HEK293 (cell line): Measurements from ENCODE around the gene COL9A3.

Source experiments
- CTCF ChIP-seq: fragments of 450-650 bp; formaldehyde crosslinking; IDR thresholded peaks from 2 replicates; pipeline ENCODE4 v1.5.1; 2016; ENCODE audit warnings: missing biosample characterization, missing genetic modification characterization
- PATZ1 ChIP-seq: fragments of 450-650 bp; formaldehyde crosslinking; IDR thresholded peaks from 2 replicates; pipeline ENCODE4 v1.5.1; 2016; ENCODE audit warnings: missing biosample characterization, missing genetic modification characterization
- PRDM2 ChIP-seq: fragments of 450-650 bp; formaldehyde crosslinking; IDR thresholded peaks from 2 replicates; pipeline ENCODE4 v1.5.1; 2016; ENCODE audit warnings: missing biosample characterization, missing genetic modification characterization, borderline replicate concordance
- PRDM6 ChIP-seq: fragments of 450-650 bp; formaldehyde crosslinking; IDR thresholded peaks from 2 replicates; pipeline ENCODE4 v1.5.1; 2017; ENCODE audit warnings: missing biosample characterization, missing genetic modification characterization
- REST ChIP-seq: fragments of 450-650 bp; formaldehyde crosslinking; IDR thresholded peaks from 2 replicates; pipeline ENCODE4 v1.5.1; 2016; ENCODE audit warnings: missing biosample characterization, missing genetic modification characterization
- SP2 ChIP-seq: fragments of 450-650 bp; formaldehyde crosslinking; IDR thresholded peaks from 2 replicates; pipeline ENCODE4 v1.5.1; 2016; ENCODE audit warnings: missing biosample characterization, missing genetic modification characterization
- ZFP41 ChIP-seq: fragments of 450-650 bp; formaldehyde crosslinking; IDR thresholded peaks from 2 replicates; pipeline ENCODE4 v1.5.1; 2016; ENCODE audit warnings: missing biosample characterization, missing genetic modification characterization, borderline replicate concordance
- ZNF140 ChIP-seq: fragments of 450-650 bp; formaldehyde crosslinking; IDR thresholded peaks from 2 replicates; pipeline ENCODE4 v1.5.1; 2016; ENCODE audit warnings: missing biosample characterization, missing genetic modification characterization
- ZNF341 ChIP-seq: fragments of 450-650 bp; formaldehyde crosslinking; IDR thresholded peaks from 2 replicates; pipeline ENCODE4; 2016; ENCODE audit warnings: low read depth, missing biosample characterization, missing genetic modification characterization
- ZNF423 ChIP-seq: fragments of 450-650 bp; formaldehyde crosslinking; IDR thresholded peaks from 2 replicates; pipeline ENCODE4 v1.5.1; 2016; ENCODE audit warnings: missing biosample characterization, missing genetic modification characterization
- ZNF513 ChIP-seq: fragments of 450-650 bp; IDR thresholded peaks from 2 replicates; pipeline ENCODE4 v1.5.1; 2018; ENCODE audit warnings: missing biosample characterization, missing genetic modification characterization
- ZNF549 ChIP-seq: fragments of 450-650 bp; IDR thresholded peaks from 2 replicates; pipeline ENCODE4 v1.5.1; 2018; ENCODE audit warnings: missing biosample characterization, missing genetic modification characterization, mild to moderate bottlenecking, inconsistent platforms, moderate library complexity

GRCh38 chr20:62806383-62807050 is 10.3 kb upstream of the COL9A3 start:
- TF ChIP-seq ZNF423 (tag by site-specific recombination) (no peak), CTCF (tag by site-specific recombination) (no peak), ZFP41 (tag by site-specific recombination) (no peak), ZNF549 (tag by site-specific recombination) (no peak), REST (tag by site-specific recombination) (no peak), PATZ1 (tag by site-specific recombination) (0 out of 2 replicates have a peak, but pooled peaks have one; percentile 18), PRDM2 (tag by site-specific recombination) (no peak), ZNF341 (no peak), SP2 (no peak), ZNF513 (tag by site-specific recombination) (no peak), ZNF140 (tag by site-specific recombination) (no peak), PRDM6 (no peak)
